Gastroesophageal sphincter (tissue), 3 donors: ENCODE results near the gene RNF157.
"Not testable (repeated sequence)": the region's sequence is repeated elsewhere in the genome, so short reads cannot be mapped to it uniquely, and the experiment has no call there.

Experiments
- POLR2A ChIP-seq, 2 donors: fragments of 450-650 bp; IDR thresholded peaks; one replicate each; pipeline ENCODE4 v1.6.1; 2017; ENCODE audit warnings: antibody characterized with exemption in 2 of 2, mild to moderate bottlenecking in 2 of 2, moderate library complexity in 1 of 2
- TF ChIP-seq, protein P1 (sequence below), 4 experiments: fragments of 200-600 bp in 2 of 4; fragments of 450-650 bp in 2 of 4; sonication (generic) in 1 of 4; IDR thresholded peaks; one replicate each; pipeline ENCODE4 v1.5.1; 2017 to 2019; ENCODE audit warnings: antibody characterized with exemption in 4 of 4, mild to moderate bottlenecking in 2 of 4, moderate library complexity in 2 of 4

DNA sequence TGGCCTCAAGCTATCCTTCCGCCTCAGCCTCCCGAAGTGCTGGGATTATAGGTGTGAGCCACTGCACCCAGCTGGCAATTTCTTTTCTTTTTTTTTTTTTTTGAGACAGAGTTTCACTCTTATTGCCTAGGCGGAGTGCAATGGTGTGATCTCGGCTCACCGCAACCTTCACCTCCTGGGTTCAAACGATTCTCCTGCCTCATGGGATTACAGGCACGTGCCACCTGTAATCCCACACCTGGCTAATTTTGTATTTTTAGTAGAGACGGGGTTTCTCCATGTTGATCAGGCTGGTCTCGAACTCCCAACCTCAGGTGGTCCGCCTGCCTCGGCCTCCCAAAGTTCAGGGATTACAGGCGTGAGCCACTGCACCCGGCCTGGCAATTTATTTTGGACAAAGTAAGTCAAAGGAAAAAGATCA lies 27.3 kb upstream of the RNF157 start:
- TF ChIP-seq, protein P1, sequence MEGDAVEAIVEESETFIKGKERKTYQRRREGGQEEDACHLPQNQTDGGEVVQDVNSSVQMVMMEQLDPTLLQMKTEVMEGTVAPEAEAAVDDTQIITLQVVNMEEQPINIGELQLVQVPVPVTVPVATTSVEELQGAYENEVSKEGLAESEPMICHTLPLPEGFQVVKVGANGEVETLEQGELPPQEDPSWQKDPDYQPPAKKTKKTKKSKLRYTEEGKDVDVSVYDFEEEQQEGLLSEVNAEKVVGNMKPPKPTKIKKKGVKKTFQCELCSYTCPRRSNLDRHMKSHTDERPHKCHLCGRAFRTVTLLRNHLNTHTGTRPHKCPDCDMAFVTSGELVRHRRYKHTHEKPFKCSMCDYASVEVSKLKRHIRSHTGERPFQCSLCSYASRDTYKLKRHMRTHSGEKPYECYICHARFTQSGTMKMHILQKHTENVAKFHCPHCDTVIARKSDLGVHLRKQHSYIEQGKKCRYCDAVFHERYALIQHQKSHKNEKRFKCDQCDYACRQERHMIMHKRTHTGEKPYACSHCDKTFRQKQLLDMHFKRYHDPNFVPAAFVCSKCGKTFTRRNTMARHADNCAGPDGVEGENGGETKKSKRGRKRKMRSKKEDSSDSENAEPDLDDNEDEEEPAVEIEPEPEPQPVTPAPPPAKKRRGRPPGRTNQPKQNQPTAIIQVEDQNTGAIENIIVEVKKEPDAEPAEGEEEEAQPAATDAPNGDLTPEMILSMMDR (IDR thresholded peaks at IDR 0.05) = not testable (repeated sequence)
- TF ChIP-seq POLR2A (IDR thresholded peaks at IDR 0.05) = not testable (repeated sequence)
